Measurements from ENCODE around the gene PCDH8.

The PCDH8 gene

DNA sequence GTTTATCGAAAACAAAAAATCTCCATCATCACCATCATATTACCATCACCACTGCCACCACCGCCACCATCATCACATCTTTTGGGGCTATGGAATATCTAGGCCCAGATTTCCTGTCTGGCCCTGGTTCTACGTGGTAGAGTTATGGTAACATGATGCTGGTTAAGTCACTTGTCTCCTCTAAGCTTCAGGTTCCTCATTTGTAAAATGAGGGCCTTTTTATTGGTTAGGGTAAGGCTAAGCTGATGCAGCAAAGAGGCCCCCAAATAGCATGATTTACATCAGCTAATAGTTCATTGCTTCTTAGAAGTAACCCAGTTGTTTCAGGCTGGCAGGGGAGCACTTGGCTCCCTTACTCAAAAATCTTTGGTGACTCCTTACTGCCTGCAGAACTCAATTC is 37.9 kb downstream of the PCDH8 start:
- no peak for DNase-seq (ENCODE audit: low read depth)

DNA sequence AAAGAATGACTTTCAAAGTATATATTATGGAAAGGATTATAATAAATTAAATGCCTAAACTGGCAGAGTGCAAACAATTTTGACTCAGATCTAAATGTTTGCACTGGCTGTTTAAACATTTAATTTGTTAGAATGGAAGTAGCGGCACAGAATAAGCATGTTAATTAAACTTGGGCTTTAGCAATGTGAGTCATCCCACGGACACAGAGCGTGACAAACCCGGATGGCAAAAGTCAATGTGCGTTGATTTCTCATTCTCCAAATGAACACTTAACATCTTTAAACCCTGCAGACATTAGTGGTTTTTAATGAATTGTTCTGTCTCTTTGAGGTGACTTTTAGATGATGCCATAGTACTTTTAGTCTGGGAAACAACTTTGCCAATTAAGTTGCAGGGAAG is 38.4 kb downstream of the PCDH8 start:
- DNase-seq (ENCODE audit: low read depth), result no peak

DNA sequence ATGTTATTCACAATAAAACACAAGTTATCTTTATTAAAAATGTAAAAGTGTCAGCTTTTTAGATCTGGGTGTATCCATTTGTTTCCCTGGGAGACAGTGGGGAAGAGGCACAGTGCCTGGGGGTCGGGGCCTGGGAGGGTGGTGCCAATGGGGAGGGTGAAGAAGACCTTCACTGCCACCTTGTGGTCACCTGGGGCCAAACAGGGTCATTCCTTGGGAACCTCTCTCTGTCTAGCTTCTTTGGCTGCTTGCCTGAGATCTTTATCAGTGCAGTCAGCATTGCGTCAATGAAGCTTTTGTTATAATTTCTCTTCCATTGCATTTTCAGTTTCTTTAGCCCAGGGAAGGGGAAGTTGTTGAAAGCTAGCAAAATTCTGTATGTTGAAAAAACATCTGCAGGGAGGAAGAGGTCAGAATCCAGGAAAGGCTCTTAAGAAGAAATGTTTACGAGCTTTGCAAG is 39.1 kb downstream of the PCDH8 start:
- DNase-seq (ENCODE audit: low read depth), result no peak

DNA sequence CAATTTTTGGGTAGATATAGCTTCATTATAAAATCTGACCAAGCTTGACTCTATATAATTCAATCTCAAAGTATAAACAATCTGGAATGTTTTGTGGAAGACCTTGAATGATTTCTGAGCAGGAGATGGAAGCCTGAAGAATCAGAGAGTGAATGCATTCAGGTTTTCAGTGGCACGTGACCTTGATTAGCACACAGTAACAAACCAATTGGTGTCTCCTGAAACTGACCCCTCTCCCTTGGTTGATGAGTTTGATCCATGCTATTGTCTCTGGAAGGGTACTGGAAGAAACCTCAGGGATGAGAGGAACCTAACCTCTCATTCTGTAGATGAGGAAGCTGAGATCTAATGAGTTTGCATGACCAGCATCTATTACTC is 39.6 kb downstream of the PCDH8 start:
- no peak for DNase-seq (ENCODE audit: low read depth)

DNA sequence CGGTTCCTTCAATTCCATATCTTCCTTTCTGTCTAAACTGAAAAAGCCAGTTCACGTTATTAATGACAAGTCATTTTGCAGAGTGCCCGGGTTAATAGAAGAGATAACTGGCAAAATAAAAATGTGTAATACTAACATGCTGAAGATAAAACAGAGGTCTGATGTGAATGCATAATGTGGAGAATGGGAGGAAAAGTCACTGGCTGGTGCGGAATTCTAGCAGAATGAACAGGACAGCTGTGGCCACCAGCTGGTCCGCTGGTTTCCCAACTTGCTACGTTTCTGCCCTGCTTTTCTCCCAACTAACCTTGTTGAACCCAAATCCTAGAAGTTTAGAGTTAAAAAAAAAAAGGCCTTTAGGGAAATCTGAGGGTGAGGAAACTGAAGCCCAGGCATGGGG is 42.4 kb downstream of the PCDH8 start:
- DNase-seq (ENCODE audit: low read depth), result no peak

DNA sequence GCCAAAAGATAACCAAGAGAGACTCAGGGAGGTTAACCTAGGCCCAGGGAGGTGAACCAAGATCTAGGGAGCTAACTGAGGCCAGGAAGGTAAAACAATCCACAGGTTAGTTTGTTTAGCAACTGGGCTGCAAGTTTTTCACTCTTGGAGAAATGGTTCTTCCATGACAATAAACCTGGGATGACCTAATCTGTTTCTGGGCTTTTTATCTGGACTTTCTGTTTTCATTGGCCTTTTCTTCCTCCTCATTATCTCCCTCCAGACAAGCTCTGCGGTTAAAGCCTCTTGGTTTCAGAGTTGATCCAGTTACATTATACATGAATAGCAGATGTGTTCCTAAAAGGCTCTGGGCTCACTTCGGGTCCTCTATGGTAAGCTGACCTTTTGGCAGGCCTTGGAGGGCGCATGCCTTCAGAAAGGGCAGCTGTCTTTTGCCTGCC is 44.2 kb downstream of the PCDH8 start:
- no peak for DNase-seq (ENCODE audit: low read depth)

DNA sequence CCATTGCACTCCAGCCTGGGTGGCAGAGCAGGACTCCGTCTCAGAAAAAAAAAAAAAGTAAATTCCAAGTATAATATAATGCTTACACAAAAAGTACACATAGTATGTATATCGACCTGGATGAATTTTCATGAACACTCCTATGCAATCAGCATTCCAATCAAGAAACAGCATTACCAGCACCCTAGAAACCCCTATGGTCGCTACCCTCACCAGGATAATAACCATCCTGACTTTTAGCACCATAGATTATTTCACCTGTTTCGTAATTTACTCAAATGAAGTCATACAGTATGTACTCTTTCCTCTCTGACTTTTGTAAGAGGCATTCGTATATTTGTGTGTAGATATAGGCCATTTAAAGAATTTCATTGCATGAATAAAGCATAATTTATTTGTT is 47.6 kb downstream of the PCDH8 start:
- no peak for DNase-seq (ENCODE audit: low read depth)

DNA sequence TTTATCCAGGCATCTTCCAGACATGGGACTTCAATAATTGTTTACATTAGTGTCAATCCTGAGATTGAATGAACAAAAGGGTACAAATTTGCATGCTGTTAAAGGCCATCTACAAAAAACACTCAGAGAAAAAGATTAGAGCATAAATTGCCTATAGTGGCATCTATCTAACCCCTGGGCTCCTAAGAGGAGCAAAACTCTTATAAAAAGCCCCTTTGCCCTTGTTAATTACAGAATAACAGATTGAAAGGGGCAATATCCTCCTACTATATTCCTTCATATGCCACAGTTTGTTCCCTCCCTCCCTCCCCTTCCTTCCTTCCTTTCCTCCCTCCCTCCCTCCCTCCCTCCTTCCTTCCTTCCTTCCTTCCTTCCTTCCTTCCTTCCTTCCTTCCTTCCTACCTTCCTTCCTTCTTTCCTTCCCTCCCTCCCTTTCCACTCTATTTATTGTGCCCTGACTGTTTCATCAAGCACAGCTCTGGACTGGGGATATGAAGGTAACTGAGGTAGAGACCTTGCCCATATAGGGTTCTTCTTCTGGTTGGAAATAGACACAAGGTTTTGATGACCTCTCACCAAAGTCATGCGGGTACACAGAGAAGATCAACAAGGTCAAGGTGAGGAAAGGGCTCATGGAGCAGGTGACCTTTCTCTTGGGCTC is 49.5 kb downstream of the PCDH8 start:
- DNase-seq (ENCODE audit: low read depth), result no peak

DNA sequence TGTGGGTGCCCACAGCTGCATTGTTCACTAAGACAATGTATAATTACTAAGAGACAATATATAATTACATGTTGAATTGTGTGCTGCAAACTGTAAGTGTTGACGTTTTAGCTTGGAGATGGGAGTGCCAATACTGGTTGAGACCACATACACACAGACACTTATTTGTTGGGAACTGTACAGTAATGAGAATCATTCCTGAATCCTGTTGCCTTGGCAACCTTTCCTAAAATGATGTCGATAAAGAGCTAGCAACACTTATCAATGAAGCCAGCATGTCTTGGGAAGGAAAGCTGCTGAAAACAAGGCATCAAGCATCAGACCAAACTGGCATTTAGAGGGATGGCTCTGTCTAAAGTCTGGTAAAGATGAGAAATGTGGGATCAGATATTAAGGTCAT is 51.3 kb downstream of the PCDH8 start:
- no peak for DNase-seq (ENCODE audit: low read depth)

DNA sequence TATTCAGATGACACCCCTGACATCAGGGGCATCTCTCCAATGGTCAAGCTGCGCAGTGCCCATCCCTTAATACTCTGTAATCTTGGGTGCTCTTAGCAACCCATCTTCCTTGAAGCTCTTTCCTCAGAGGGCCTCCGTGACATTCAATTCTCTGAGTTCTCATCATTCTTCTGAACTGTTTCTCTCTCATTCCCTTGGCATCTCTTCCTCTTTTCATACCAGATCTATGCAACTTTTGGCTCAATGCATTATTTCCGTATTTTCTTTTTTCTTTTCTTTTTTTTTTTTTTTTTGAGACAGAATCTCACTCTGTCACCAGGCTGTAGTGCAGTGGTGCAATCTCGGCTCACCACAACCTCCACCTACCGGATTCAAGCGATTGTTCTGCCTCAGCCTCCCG is 53.9 kb downstream of the PCDH8 start:
- no peak for DNase-seq (ENCODE audit: low read depth)

DNA sequence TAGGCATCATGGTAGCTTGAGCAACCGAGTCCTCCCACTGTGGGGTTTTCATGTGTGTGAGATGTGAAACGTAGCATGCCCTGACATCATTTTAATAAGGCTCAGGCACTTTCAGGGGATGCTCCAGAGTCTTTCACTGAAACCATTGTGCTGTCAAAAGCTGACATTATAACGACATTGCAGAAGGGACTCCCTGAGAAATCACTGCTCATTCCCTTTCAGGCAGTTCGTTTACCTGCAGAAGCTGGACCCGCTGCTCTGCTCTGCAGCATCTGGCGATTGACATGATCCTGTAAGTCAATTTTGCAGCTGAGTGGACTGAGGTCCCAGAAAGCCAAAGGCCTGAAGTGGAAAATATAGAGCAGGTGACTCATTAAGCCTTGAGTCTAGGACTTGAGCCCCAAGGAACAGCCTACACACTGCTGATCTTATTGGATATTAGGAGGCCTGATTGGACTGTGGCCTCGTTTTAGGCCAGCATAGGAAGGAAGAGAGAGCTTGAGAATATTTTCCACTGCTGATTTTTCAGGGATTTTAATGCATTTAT is 54.9 kb downstream of the PCDH8 start:
- no peak for DNase-seq (ENCODE audit: low read depth)
